Stimulated activated CD8-positive, alpha-beta memory T cell treated with anti-CD3 and anti-CD28 coated beads, Interleukin-7, amount 100 ng/mL, for 24 hours (primary cell): ENCODE results near the gene EXOC2.

Source experiments
- DNase-seq: peaks from one replicate; pipeline ENCODE4 v3.0.0-alpha.2; 2020; ENCODE audit warnings: low read depth

EXOC2 gene

GRCh38 chr6:518218-518617 is 174.7 kb downstream of the EXOC2 start:
- DNase-seq, result no peak

DNA sequence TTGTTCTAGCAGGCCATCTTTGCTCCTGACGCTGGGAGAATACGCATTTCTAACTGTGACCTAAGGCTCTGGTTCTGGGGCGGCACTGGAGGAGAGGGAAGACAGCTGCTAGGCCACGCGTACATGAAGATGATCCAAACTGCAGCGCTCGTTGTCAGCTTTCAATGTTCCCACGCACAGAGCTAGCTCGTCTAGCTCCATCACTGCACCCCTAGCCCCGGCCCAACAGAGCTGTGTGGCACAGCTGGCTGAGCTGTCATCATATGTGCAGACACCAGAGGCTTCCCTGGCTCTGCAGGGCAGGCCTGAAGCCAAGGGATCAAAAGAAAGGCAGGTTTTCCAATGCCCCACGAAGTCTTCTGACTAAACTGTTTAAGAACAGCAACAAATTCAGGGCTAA is 176.7 kb downstream of the EXOC2 start:
- no peak for DNase-seq

- DNase-seq, result no peak
These were observed 177.7 kb downstream of the EXOC2 start for GRCh38 chr6:515267-515666.

DNA sequence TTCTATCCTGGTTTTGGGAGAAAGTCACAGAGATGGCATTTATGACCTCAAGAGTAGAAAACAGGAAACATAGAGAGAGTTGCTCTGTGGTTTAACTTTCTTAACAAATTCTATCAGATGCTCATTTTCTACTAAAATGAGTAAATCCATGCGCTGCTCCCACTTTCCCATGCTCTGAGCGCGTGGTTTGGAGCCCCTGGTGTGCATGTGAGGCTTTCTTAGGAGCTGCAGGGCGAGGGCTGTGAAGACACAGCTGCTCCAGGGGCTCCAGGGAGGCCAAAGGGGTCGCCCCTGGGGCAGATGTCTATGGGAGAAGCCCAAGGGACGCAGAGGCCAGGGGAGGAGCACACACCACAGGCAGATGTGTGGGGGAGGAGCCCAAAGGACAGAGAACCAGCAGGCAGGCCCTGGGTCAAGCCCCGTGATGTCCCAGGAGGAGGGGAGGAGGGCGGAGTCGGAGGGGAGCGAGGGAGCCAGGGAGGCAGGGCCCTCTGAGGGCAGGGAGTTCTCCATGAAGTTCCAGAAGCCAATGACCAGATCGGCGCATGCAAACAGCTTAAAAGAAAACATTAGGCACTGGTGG is 178.5 kb downstream of the EXOC2 start:
- DNase-seq, result no peak

DNA sequence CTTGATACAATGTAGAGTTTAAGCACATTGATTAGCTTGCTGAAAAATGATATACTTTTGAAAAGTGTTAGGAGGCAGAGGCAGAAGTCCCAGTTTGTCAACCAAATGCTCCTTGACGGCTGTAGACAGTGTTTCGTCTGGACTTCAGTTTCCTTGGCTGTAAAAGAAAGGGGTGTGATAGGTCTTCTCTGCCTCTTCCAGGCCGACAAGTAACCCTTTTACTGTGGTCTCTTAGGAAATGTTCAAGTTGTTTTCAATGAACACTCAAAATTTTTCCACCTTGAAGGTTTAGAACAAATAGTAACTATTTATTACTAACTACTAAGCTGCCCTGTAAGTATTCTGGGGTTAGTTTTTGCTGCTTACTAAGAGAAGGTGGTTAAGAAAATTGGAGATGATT is 179.0 kb downstream of the EXOC2 start:
- DNase-seq, result no peak

DNA sequence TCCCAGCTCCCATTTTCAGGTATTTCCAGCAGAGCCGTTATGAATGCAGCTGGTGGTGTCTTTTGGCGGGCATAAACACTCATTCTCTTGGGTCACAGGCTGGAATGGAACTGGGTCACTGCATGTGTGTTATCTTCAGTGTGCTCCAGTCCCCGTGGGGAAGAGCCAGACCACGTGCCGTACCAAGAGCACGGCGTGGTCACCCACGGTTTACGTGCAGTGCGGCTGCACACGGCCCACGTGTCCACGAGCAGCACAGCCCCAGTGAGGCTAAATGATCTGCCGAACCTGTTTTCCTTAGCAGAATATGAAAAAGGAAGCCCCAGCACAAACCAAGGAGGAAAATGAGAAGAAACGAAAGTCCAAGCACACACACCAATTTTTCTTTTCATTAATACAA is 179.9 kb downstream of the EXOC2 start:
- DNase-seq, result no peak

GRCh38 chr6:511488-512137 is 181.3 kb downstream of the EXOC2 start:
- no peak for DNase-seq

GRCh38 chr6:509676-510075 is 183.3 kb downstream of the EXOC2 start:
- no peak for DNase-seq

- no peak for DNase-seq
These were observed 184.3 kb downstream of the EXOC2 start for GRCh38 chr6:508614-509013.

- DNase-seq, result no peak
These were observed 184.9 kb downstream of the EXOC2 start for GRCh38 chr6:508006-508405.

DNA sequence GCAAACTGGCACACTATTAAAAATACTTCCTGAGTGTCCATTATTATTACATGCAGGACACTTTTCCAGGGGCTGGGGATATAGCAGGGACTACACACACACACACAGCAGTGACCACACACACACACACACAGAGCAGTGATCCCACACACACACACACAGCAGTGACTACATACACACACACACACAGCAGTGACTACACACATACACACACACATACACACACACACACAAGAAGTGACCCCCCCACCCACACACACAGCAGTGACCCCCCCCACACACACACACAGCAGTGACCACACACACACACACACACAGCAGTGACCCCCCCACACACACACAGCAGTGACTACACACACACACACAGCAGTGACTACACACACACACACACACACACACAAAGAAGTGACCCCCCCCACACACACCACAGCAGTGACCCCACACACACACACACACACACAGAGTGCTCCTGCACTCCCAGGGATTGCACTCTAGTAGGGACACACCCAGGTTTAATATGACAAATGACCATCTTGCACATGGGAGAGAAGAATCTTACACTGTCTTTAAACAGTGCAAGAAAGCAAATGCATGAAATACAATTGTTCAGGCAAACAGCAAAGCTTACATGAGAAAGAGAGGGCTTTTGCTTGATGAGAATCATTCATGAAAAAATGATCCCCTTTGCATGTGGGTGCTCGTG is 185.9 kb downstream of the EXOC2 start:
- no peak for DNase-seq

DNA sequence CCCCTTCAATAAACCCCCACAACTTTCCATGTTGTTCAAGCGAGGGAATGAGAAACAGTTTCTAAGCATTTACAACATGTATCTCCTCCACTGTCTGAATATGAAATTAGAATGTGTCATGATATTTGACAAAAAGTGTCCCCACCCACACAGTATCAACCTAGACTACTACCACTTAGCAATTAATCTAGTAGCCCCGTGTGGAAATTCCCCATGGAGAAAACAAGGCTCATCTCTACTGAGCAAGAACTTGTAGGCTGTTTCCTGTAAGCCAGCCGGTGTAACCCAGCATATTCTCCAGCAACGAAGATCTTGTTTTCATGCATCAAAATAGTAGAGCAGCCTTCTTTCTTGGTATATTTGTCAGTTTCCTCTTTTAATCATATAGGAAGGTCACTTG is 186.4 kb downstream of the EXOC2 start:
- no peak for DNase-seq

- no peak for DNase-seq
These were observed 187.6 kb downstream of the EXOC2 start for GRCh38 chr6:505374-505773.

- DNase-seq, result no peak
These were observed 188.4 kb downstream of the EXOC2 start for GRCh38 chr6:504446-504980.

GRCh38 chr6:503610-504362 is 189.2 kb downstream of the EXOC2 start:
- DNase-seq, result no peak

- DNase-seq, result no peak
These were observed 190.2 kb downstream of the EXOC2 start for GRCh38 chr6:502761-503160.

GRCh38 chr6:501891-502601 is 190.9 kb downstream of the EXOC2 start:
- peak; percentile 42 for DNase-seq

DNA sequence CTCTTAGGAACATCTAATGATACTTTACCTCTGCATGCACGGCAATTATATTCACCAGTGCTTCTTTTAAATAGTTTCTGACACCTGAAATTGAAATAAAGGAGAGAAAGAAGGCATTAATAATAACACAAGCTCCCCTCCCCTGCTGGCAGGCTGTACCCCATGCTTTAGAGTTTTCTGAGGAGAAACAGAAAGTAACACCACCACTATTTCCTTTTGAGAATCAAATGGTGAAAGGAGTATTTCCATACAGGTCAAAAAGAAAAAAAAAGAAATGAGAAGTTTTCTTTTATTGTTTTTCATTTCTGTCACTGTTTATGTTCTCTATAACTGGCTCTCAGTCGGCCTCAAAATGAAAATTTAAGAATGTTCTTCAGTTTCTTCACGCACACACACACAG is 193.3 kb downstream of the EXOC2 start:
- DNase-seq, result no peak

GRCh38 chr6:498795-499231 is 194.1 kb downstream of the EXOC2 start:
- no peak for DNase-seq

DNA sequence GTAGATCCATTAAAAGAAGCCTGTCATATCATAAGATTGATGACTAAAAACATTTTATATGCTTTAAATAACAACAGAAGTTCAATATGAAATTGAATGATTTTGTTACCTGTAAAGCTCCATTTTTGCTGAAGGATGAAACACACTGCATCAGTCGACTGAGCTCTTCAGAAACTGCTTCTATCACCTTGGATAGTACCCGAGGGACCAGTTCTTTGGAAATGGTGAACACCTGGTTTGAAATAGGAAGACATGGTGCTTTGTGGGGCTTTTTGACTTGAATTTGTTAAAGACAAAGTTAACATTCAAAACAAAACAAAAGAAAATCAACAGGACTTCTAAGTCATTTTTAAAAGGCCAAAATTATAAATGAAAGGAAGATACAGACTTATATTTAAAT is 195.7 kb downstream of the EXOC2 start:
- DNase-seq, result no peak

GRCh38 chr6:496649-497048 is 196.3 kb downstream of the EXOC2 start:
- no peak for DNase-seq

DNA sequence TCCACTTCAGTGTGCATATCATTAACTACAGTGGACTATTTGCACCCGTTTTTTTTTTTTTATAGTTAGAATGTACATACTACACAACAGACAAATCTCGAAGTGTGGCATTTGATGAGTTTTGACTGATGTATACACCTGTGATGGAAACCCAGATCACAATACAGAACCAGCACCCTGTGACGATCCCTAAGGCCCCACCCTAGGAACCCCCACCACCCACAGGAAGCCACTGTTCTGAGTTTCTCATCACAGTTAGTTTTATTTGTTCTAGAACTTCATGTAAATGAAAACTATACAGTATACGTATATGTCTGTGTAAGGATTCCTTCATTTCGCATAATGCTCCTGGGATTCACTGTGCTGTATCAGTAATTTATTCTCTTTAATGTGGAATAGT is 198.5 kb downstream of the EXOC2 start:
- DNase-seq, result no peak
